Stromal cell of bone marrow (primary cell): ENCODE measurements around the gene PRH2.
A peak's percentile ranks its signal among the peaks of the same experiment; 100 is the strongest.

Experiments
- DNase-seq: peaks from one replicate; pipeline ENCODE4 v3.0.0-alpha.2; 2012; ENCODE audit warnings: low read depth

The PRH2 gene

DNA sequence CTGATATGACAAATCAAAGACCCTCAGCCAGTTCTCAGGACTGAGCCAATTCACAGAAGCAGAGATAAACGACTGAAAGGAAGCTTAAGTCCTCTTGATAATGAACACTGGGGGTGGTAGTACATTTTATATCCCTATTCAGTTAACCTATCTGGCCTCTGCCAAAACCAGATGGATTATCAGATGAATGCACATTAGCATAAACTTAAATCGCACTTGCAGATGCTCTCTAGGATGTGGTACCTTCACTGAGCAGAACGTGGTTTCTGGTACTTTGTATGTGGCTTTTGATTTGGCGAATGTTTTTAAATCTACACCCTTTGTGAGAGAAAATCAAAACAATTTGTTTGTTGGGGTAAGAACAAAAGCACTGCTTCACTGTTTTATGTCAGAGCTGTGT, 31.2 kb downstream of the PRH2 start:
- DNase-seq: no peak

GRCh38 chr12:10965476-10965875, 36.4 kb downstream of the PRH2 start:
- peak; percentile 3 for DNase-seq

- DNase-seq: no peak
Measured at GRCh38 chr12:10966314-10966713, 37.3 kb downstream of the PRH2 start.

DNA sequence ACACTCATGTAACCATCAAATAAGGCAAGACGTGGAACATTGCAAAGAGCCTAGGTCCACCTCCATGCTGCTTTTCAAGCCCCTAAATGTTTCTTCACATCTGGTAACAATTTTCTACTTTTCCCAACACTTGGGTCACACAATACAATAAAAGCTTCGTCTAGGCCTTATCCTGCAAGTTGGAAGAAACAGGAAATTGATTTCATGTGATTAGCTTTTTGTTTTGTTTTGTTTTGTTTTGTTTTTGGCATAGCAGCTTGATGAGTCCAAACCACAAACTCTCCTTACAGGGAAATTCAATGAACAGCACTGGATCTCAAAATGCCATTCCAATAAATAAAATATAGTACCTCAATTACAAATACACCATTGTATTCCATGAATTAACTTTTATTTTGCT, 38.4 kb downstream of the PRH2 start:
- DNase-seq: peak; percentile 22

DNA sequence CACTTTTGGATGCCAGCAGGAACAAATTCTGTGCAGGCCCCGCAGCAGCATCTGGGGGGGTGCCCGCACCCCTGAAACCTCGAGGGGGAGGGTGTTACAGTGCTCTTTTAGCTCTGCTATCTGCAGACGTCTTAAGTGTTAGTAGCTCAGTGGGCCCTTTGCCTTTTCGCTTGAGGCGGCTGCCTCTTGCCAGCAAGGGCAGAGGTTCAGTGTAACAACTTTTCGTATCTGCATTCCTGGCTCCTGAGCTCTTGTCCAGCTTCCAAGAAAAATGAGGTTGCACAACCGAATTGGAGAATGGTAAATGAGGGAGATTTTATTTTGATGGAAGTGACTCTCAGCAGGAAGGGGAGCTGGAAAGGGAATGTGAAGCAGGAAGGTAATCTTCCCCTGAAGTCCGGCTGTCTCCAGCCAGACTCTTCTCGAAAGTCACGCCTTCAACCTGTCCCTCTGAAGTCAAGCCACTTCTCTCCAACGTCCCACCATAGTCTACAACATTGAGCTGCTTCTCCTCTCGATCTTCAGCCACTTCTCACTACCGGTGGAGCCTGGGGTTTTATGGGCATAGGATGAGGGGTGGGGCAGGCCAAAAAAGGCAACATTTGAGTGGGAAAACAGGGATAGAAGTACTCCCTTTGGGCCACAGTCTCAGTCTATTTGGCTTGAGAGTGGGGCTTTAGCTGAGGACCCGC, 39.9 kb downstream of the PRH2 start:
- peak; percentile 18 for DNase-seq

DNA sequence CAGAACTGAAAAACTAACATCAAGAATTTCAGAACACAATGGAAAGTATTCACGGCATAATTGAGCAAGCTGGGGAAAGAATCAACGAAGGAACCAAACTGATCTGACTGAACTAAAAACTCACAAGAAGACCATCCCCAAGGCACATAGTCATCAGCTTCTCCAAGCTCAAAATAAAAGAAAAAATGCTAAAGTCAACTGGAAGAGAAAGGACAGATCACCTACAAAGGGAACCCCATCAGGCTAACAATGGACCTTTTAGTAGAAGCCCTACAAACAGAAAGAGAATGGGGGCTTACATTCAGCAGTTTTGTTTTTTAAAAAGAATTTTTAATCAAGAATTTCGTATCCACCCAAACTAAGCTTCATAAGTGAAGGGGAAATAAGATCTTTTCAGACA, 45.9 kb downstream of the PRH2 start:
- no peak for DNase-seq

DNA sequence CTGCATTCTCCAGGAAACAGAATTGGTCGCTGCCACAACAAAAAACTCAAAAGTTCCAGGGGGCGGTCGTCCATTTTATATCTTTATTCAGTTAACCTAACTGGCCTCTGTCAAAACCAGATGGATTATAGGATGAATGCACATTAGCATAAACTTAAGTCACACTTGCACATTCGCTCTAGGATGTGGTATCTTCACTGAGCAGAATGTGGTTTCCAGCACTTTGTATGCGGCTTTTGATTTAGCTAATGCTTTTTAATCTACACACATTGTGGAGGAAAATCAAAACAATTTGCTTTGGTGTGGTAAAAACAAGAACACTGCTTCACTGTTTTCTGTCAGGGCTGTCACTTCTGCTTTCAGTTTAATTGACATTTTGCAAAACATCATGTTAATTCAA, 53.2 kb downstream of the PRH2 start:
- no peak for DNase-seq
